ENCODE measurements around the gene C6orf120.
A peak's percentile ranks its signal among the peaks of the same experiment; 100 is the strongest.
"Not testable (repeated sequence)": the region's sequence is repeated elsewhere in the genome, so short reads cannot be mapped to it uniquely, and the experiment has no call there.

Gene C6orf120

GRCh38 chr6:169684056-169684455 lies 17.9 kb upstream of the C6orf120 start:
- DNase-seq (ENCODE audit: low read depth), result no peak

GRCh38 chr6:169685860-169686259 lies 16.1 kb upstream of the C6orf120 start:
- DNase-seq (ENCODE audit: low read depth), result no peak

GRCh38 chr6:169689287-169689686 lies 12.6 kb upstream of the C6orf120 start:
- DNase-seq (ENCODE audit: low read depth), result no peak

GRCh38 chr6:169691260-169691659 lies 10.7 kb upstream of the C6orf120 start:
- no peak for DNase-seq (ENCODE audit: low read depth)

- no peak for DNase-seq (ENCODE audit: low read depth)
Measured at GRCh38 chr6:169692516-169692915, 9.4 kb upstream of the C6orf120 start.

- DNase-seq (ENCODE audit: low read depth), result no peak
Measured at GRCh38 chr6:169695131-169695530, 6.8 kb upstream of the C6orf120 start.

GRCh38 chr6:169697115-169697514 lies 4.8 kb upstream of the C6orf120 start:
- DNase-seq (ENCODE audit: low read depth), result not testable (repeated sequence)

- no peak for DNase-seq (ENCODE audit: low read depth)
Measured at GRCh38 chr6:169700296-169700695, 1.6 kb upstream of the C6orf120 start.

- no peak for DNase-seq (ENCODE audit: low read depth)
Measured at GRCh38 chr6:169701311-169701953, 494 bp upstream of the C6orf120 start.

- DNase-seq (ENCODE audit: low read depth), result no peak
Measured at GRCh38 chr6:169702840-169703246, 917 bp downstream of the C6orf120 start.

- no peak for DNase-seq (ENCODE audit: low read depth)
Measured at GRCh38 chr6:169707772-169708171, 5.8 kb downstream of the C6orf120 start.

- DNase-seq (ENCODE audit: low read depth), result no peak
Measured at GRCh38 chr6:169709293-169709692, 7.4 kb downstream of the C6orf120 start.

- no peak for DNase-seq (ENCODE audit: low read depth)
Measured at GRCh38 chr6:169710009-169710408, 8.1 kb downstream of the C6orf120 start.

GRCh38 chr6:169714178-169714577 lies 12.3 kb downstream of the C6orf120 start:
- no peak for DNase-seq (ENCODE audit: low read depth)

GRCh38 chr6:169714595-169714994 lies 12.7 kb downstream of the C6orf120 start:
- DNase-seq (ENCODE audit: low read depth), result no peak

GRCh38 chr6:169719117-169719516 lies 17.2 kb downstream of the C6orf120 start:
- DNase-seq (ENCODE audit: low read depth), result no peak

- DNase-seq (ENCODE audit: low read depth), result no peak
Measured at GRCh38 chr6:169720207-169720855, 18.4 kb downstream of the C6orf120 start.

- DNase-seq (ENCODE audit: low read depth), result peak; percentile 16
Measured at GRCh38 chr6:169722362-169723199, 20.7 kb downstream of the C6orf120 start.

- peak; percentile 53 for DNase-seq (ENCODE audit: low read depth)
Measured at GRCh38 chr6:169723200-169723909, 21.4 kb downstream of the C6orf120 start.

- peak; percentile 29 for DNase-seq (ENCODE audit: low read depth)
Measured at GRCh38 chr6:169723991-169724493, 22.1 kb downstream of the C6orf120 start.

GRCh38 chr6:169724494-169725124 lies 22.7 kb downstream of the C6orf120 start, which contains the start of gene PHF10:
Gene PHF10, minus strand, starts transcription at chr6:169724500. Its CDS starts 569 bp downstream, at chr6:169723931.
- peak; percentile 54 for DNase-seq (ENCODE audit: low read depth)
